HTERT RPE-1 (cell line): ENCODE results near the gene ANKRD50.

Source experiments
- in situ Hi-C: fragments of 300-500 bp; cut with MboI; formaldehyde crosslinking; loops from 4 replicates; pipeline ENCODE4 v1.14.3; 2020; ENCODE audit warnings: low sequenced_read_pairs

ANKRD50 gene

DNA sequence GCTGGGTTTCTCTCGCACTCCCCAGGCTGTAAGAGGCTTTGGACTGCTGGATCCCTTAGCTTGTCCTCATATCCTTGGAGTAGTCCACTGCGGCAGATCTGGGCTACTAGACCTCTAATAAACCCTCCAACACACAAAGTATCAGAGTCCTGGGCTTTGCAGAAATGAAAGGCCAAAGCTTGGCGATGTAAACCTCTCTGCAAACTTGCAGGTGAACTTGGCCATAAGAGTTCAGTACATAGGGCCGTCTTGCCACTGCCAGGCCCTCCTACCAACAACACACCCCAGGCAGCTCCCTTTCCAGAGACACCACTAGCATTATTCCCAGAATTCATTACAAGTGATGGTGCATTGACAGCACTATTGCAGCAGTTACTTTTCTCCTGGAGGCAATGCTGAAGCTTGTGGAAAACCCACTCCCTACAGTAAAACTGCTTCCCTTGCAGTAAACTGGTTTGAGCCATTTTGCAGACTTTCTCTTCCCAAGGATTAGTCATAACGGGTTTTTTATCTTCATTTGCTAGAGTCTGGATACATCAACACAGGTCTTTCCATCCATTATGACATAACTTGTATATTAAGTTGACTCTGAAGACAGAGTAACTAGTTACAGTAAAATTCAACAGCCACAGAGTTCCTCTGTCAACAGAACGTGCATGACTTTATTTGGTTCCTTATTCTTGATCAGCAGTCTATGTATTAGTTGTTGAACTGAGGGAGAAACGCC, 2.4 kb downstream of the ANKRD50 start:
- in situ Hi-C loops = no loop called here

GRCh38 chr4:124708517-124709300, 3.8 kb downstream of the ANKRD50 start:
- in situ Hi-C loops = no loop called here

GRCh38 chr4:124705393-124705792, 7.1 kb downstream of the ANKRD50 start:
- in situ Hi-C loops = no loop called here

GRCh38 chr4:124703154-124703553, 9.4 kb downstream of the ANKRD50 start:
- in situ Hi-C loops = no loop called here

DNA sequence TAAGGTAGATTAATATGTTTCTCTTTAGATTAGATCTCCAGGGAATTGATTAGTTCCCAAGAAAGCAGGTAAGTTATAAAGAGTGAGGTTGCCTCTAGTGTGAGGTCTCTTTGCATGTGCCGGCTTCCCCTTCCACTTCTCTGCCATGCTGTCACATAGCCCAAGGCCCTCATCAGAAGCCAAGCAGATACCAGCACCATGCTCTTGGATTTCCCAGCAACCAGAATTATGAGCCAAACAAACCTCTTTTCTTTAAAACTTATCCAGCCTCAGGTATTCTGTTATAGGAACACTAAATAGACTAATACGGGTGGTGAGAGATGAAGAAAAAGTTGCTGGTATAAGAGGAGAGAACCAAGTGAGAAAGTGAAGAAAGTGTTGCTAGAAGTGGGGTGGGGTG, 15.1 kb downstream of the ANKRD50 start:
- in situ Hi-C loops = no loop called here

DNA sequence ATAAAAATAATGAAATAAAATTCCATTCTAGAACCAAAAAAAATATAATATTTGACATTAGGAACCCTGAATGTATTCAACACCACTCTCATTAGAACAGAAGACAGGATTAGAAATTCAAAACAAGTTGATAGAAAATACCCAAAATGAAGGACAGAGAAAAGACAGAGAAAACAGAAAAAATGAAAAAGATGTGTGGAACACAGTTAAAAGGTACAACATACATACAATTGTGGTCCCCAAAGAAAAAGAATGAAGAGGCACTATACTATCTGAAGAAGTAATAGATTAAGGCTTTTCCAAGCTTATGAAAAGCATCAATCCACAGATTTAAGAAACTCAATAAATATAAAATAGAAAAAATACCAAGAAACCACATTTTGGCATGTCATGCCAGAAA, 16.4 kb downstream of the ANKRD50 start:
- in situ Hi-C loops = no loop called here

DNA sequence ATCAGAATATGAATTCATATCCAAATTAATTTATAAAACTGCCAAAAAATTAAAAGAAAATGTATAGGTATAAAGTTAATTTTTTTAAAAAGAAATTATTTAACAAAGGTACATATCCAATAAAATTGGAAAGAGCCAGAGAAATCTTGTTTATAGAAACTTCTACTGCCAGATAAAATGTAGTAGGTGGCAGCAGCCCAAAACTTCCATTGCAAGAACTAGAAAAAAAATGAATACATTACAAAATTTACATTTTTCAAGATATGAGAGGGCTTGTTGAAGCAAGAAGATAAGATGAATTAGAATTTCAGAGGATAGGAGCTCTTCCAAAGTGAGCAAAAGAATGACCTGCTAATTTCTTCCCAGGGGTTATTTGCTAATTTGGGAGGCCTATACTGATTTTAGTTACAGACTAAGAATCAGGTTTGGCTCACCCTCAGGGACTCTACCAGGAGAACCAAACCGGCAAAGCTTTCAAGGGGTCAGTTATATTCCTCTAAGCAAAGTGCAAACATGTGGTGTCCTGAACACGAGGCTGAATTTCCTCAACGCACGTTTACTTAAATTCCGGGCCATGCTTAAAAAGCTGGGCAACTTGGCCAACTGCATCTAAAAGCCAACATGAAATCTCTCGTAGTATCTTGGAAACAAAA, 17.5 kb downstream of the ANKRD50 start:
- in situ Hi-C loops = no loop called here

GRCh38 chr4:124694306-124694705, 18.2 kb downstream of the ANKRD50 start:
- in situ Hi-C loops = no loop called here

DNA sequence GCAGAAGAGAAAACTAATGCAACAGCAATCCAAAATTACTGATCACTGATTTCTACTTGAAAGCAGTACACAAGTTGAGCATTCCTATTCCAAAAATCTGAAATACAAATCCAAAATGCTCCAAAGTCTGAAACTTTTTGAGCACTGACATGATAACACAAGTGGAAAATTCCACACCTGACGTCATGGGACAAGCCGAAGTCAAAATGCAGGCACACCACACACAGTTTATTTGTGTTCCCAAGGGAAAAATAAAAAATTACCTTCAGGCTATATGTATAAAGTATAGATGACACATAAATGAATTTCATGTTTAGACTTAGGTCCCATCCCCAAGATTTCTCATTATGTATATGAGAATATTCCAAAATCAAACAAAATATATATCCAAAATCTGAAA, 20.7 kb downstream of the ANKRD50 start:
- in situ Hi-C loops = no loop called here

- in situ Hi-C loops = no loop called here
Observed at GRCh38 chr4:124686279-124686678, 26.3 kb downstream of the ANKRD50 start.

GRCh38 chr4:124685851-124686250, 26.7 kb downstream of the ANKRD50 start:
- in situ Hi-C loops = no loop called here

GRCh38 chr4:124684301-124684700, 28.2 kb downstream of the ANKRD50 start:
- in situ Hi-C loops = no loop called here

DNA sequence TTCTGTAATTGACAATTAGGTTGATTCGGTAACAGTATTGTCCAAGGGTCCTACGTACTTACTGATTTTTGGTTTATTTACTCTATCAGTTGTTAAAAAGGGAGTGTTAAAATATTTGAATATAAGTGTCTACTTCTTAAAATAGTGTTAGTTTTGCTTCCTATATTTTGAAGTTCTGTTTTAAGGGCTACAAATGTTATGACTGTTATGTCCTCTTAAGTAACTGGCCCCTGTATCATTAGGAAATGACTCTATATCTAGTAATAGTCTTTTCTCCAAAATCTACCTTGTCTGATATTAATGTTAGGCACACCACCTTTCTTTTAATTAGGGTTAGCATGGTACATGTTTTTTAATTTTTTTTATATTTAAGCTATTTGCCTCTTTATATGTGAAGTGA, 30.1 kb downstream of the ANKRD50 start:
- in situ Hi-C loops = no loop called here

GRCh38 chr4:124666496-124666895, 46.0 kb downstream of the ANKRD50 start:
- in situ Hi-C loops = no loop called here

GRCh38 chr4:124658795-124659194, 53.7 kb downstream of the ANKRD50 start:
- in situ Hi-C loops = no loop called here

- in situ Hi-C loops = no loop called here
Observed at GRCh38 chr4:124650614-124651013, 61.9 kb downstream of the ANKRD50 start.

DNA sequence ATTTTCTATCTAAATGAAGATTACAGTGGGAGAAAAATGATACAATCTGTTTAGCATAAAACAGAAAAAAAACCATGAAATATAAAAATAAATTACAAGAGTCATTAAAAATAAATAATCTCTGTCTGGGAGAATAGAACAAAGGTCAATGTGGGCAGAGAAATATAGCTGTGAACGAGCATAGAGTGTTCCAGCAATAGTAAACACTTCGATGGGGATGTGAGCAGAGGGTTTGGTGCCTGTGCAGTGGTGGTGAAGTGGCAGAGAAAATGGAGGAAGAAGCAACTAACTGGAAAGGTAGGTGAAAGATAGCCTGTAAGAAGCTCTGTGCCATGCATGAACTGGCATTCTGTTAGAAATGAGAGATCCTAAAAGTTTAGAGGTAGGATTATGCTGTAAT, 64.9 kb downstream of the ANKRD50 start:
- in situ Hi-C loops = no loop called here

DNA sequence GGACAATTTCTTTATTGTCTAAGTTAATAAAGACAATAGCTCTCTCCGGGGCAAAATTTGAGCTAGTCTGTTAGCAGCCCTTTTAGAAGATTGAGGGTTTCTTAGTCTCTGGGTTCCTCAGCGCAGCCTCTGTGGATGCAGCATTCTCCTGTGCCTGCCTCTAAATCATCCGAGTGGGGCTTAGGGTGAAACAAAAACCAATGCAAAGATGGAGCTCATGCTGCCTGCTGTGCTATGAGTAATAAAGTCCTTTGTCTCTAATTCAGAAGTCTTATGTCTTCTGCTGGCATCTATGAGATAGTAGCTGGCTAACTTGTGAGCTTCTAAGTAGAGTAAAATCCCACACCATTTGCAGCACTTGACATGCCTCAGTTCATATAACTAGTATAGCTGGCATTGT, 67.9 kb downstream of the ANKRD50 start:
- in situ Hi-C loops = no loop called here

DNA sequence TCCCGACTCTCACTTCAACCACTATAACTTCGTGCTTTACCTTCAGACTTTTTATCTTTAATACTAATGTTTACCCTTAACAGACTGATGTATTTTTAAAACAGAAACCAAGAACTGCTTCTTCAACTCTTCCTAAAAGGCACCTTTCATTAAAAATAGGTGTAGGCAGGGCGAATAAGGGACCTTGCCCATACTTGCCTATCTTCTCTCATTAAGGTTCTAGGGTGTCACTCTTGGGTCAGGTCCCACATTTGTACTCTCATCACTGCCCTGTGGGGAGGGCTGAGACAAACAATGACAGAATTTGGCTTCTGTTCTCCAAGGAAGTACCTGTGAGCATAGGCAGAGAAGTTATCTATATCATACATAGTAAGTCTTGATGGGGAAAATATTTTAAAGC, 69.7 kb downstream of the ANKRD50 start:
- in situ Hi-C loops = no loop called here

GRCh38 chr4:124641715-124642381, 70.7 kb downstream of the ANKRD50 start:
- in situ Hi-C loops = no loop called here

DNA sequence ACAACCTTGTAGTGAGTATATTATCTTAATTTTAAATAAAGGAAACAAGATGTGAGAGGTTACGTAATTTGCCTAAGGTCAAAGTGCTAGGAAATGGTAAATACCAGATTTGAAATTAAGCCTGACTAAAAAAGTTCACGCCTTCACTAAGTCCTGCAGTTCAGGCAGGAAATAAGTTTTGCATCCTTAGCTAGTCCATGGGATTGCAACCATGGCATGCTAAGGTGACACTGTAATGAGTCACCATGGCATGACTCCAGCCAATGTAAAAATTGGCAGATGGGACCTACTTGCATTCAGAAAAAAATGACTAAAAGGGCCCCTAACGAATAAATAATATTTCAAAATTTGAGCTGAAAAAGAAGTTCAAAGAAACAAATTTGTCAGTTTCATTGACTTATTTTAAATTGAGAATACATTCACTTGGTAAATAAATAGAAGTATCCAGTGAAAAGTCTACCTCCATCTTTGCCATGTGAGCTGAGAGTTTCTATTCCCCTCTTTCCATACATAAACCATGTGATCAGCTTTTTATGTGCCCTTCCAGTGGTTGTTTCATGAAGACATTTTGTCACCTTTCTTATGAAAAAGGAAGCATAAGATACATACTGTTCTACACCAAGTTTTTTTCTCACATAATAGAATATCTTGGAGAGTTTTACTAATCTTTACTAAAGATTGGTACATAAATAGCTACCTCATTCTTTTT, 72.4 kb downstream of the ANKRD50 start:
- in situ Hi-C loops = no loop called here
